Measurements from ENCODE around the gene LCAT.

GRCh38 chr16:67967958-67968399 is 24.1 kb upstream of the LCAT start:
- TF ChIP-seq CTCF (IDR thresholded peaks at IDR 0.05) (no peak), POLR2A (IDR thresholded peaks at IDR 0.05) (no peak)
